H9 (cell line): ENCODE data around the gene SEPTIN3. TPM values are rescaled to one million over a fixed set of nuclear protein-coding genes. Genes with fewer than 3 reads are reported as not detected.

Experiments
- DNase-seq: peaks from one replicate; pipeline ENCODE4 v3.0.0-alpha.2; 2017
- H2AFZ ChIP-seq: one replicate; pipeline ENCODE4 v1.6.1; 2013; ENCODE audit warnings: mild to moderate bottlenecking, low read length, control low read depth, moderate library complexity
- H2AK5ac ChIP-seq: 2 replicates; pipeline ENCODE4 v1.6.1; 2013; ENCODE audit warnings: low read length, control low read depth, mixed read lengths; ENCODE audit not compliant: insufficient read length
- H2BK120ac ChIP-seq: one replicate; pipeline ENCODE4 v1.6.1; 2013; ENCODE audit warnings: low read depth, mild to moderate bottlenecking, low read length, control low read depth, inconsistent platforms; ENCODE audit not compliant: poor library complexity, severe bottlenecking
- H2BK12ac ChIP-seq: 2 replicates; pipeline ENCODE4 v1.6.1; 2013; ENCODE audit warnings: low read length, control low read depth, mixed read lengths, low read depth; ENCODE audit not compliant: insufficient read length
- H2BK15ac ChIP-seq: 2 replicates; pipeline ENCODE4 v1.6.1; 2013; ENCODE audit warnings: low read depth, low read length, control low read depth
- H2BK20ac ChIP-seq: one replicate; pipeline ENCODE4 v1.6.1; 2013; ENCODE audit warnings: low read depth, mild to moderate bottlenecking, low read length, control low read depth, inconsistent platforms; ENCODE audit not compliant: poor library complexity, severe bottlenecking
- H2BK5ac ChIP-seq: 2 replicates; pipeline ENCODE4 v1.6.1; 2013; ENCODE audit warnings: low read length, control low read depth, mixed read lengths; ENCODE audit not compliant: insufficient read length
- H3K14ac ChIP-seq: 2 replicates; pipeline ENCODE4 v1.6.1; 2013; ENCODE audit warnings: low read length, control low read depth; ENCODE audit not compliant: insufficient read depth
- H3K18ac ChIP-seq: 2 replicates; pipeline ENCODE4 v1.6.1; 2013; ENCODE audit warnings: low read depth, mild to moderate bottlenecking, mixed read lengths, low read length, control low read depth; ENCODE audit not compliant: insufficient read length
- H3K23ac ChIP-seq: 2 replicates; pipeline ENCODE4 v1.6.1; 2013; ENCODE audit warnings: low read length, control low read depth, mixed read lengths, low read depth; ENCODE audit not compliant: insufficient read length
- H3K23me2 ChIP-seq: 2 replicates; pipeline ENCODE4 v1.6.1; 2013; ENCODE audit warnings: low read depth, mild to moderate bottlenecking, mixed read lengths, low read length, control low read depth; ENCODE audit not compliant: insufficient read length, poor library complexity, severe bottlenecking
- H3K27ac ChIP-seq: 2 replicates; pipeline ENCODE4 v1.5.1; 2013; ENCODE audit warnings: low read length, control low read depth, mixed read lengths, low read depth; ENCODE audit not compliant: insufficient read length
- H3K27me3 ChIP-seq: 2 replicates; pipeline ENCODE4 v1.6.1; 2013; ENCODE audit warnings: low read length, control low read depth, inconsistent platforms; ENCODE audit not compliant: insufficient read depth
- H3K4ac ChIP-seq: 2 replicates; pipeline ENCODE4 v1.6.1; 2013; ENCODE audit warnings: low read depth, mild to moderate bottlenecking, control low read depth, inconsistent platforms, low read length, moderate library complexity
- H3K4me1 ChIP-seq: 2 replicates; pipeline ENCODE4 v1.6.1; 2013; ENCODE audit warnings: low read length, control low read depth, inconsistent platforms; ENCODE audit not compliant: insufficient read depth
- H3K4me2 ChIP-seq: 2 replicates; pipeline ENCODE4 v1.6.1; 2013; ENCODE audit warnings: low read length, control low read depth, mixed read lengths; ENCODE audit not compliant: insufficient read length, insufficient read depth
- H3K56ac ChIP-seq: 2 replicates; pipeline ENCODE4 v1.6.1; 2013; ENCODE audit warnings: low read depth, mild to moderate bottlenecking, mixed read lengths, low read length, control low read depth; ENCODE audit not compliant: insufficient read length
- H3K79me1 ChIP-seq: 2 replicates; pipeline ENCODE4 v1.6.1; 2013; ENCODE audit warnings: low read depth, mild to moderate bottlenecking, moderate library complexity, low read length, control low read depth, inconsistent platforms; ENCODE audit not compliant: insufficient read depth, poor library complexity, severe bottlenecking
- H3K79me2 ChIP-seq: 2 replicates; pipeline ENCODE4 v1.6.1; 2013; ENCODE audit warnings: low read length, control low read depth, inconsistent platforms; ENCODE audit not compliant: insufficient read depth
- H3K9ac ChIP-seq: 2 replicates; pipeline ENCODE4 v1.6.1; 2013; ENCODE audit warnings: low read length, control low read depth, mixed read lengths; ENCODE audit not compliant: insufficient read length; ENCODE audit errors: extremely low read depth
- H3K9me3 ChIP-seq: one replicate; pipeline ENCODE4 v1.6.1; 2013; ENCODE audit warnings: low read depth, low read length, inconsistent platforms; ENCODE audit not compliant: control insufficient read depth
- H3T11ph ChIP-seq: one replicate; pipeline ENCODE4 v1.6.1; 2013; ENCODE audit warnings: mild to moderate bottlenecking, low read length, control low read depth, inconsistent platforms
- H4K20me1 ChIP-seq: one replicate; pipeline ENCODE4 v1.6.1; 2013; ENCODE audit not compliant: control insufficient read depth, insufficient read length, insufficient read depth
- H4K5ac ChIP-seq: 2 replicates; pipeline ENCODE4 v1.6.1; 2013; ENCODE audit warnings: low read depth, mild to moderate bottlenecking, mixed read lengths, low read length, control low read depth; ENCODE audit not compliant: insufficient read length
- H4K8ac ChIP-seq: replicated peaks from 2 replicates; pipeline ENCODE4 v1.6.1; 2013; ENCODE audit warnings: low read length, control low read depth, mixed read lengths, low read depth; ENCODE audit not compliant: insufficient read length
- H4K91ac ChIP-seq: 2 replicates; pipeline ENCODE4 v1.6.1; 2013; ENCODE audit warnings: low read depth, mild to moderate bottlenecking, moderate library complexity, mixed read lengths, low read length, control low read depth; ENCODE audit not compliant: insufficient read length
- H3K27ac Mint-ChIP-seq, 3 experiments: 2 replicates in 2 of 3; 3 replicates in 1 of 3; pipeline ENCODE4 v1.8.0; 2020 to 2021; ENCODE audit warnings: mixed read lengths in 3 of 3, mild to moderate bottlenecking in 1 of 3, moderate library complexity in 1 of 3
- H3K27me3 Mint-ChIP-seq: 2 replicates; pipeline ENCODE4 v1.8.0; 2021; ENCODE audit warnings: low read depth, mild to moderate bottlenecking, moderate library complexity, mixed read lengths
- H3K36me3 Mint-ChIP-seq, 3 experiments: 2 replicates in 2 of 3; 3 replicates in 1 of 3; pipeline ENCODE4 v1.8.0; 2020 to 2021; ENCODE audit warnings: low read depth in 3 of 3, mixed read lengths in 3 of 3; ENCODE audit not compliant: insufficient read depth in 1 of 3
- H3K4me1 Mint-ChIP-seq, 2 experiments: 2 replicates each; pipeline ENCODE4 v1.8.0; 2020; ENCODE audit warnings: mixed read lengths in 2 of 2
- H3K4me3 Mint-ChIP-seq, 2 experiments: 2 replicates in 1 of 2; 3 replicates in 1 of 2; pipeline ENCODE4 v1.8.0; 2020 to 2021; ENCODE audit warnings: mild to moderate bottlenecking in 2 of 2, mixed read lengths in 2 of 2, moderate library complexity in 1 of 2
- H3K9me3 Mint-ChIP-seq, 2 experiments: 2 replicates in 1 of 2; 3 replicates in 1 of 2; pipeline ENCODE4 v1.8.0; 2020; ENCODE audit warnings: mild to moderate bottlenecking in 2 of 2, mixed read lengths in 2 of 2, moderate library complexity in 1 of 2
- CTCF ChIP-seq: fragments of 200-600 bp; sonication (generic); conservative IDR thresholded peaks from 3 replicates; pipeline ENCODE4 v1.8.0; 2021; ENCODE audit warnings: antibody characterized with exemption, mild to moderate bottlenecking
- WGBS: extraction: QIAGEN DNeasy Blood & Tissue Kit; methylation state at CpG from one replicate; pipeline ENCODE4 v1.1.7; 2013; ENCODE audit warnings: missing lambda C conversion rate, low lambda C conversion rate, mixed read lengths; ENCODE audit not compliant: insufficient read length; ENCODE audit errors: extremely low coverage; 5-methylcytosine and 5-hydroxymethylcytosine counted together
- total RNA-seq: library from RNA; stranded (reverse); gene quantifications from 2 replicates; pipeline ENCODE4 v1.2.1, GENCODE V29; 2021

The SEPTIN3 gene
- total RNA-seq, 1 experiment from 2014 or later: 33.3 TPM

- Mint-ChIP-seq H3K27me3 (peaks cover 10% of the 10 kb centered on the region), H3K27ac (no peak overlapping the region), H3K4me1 (peaks cover 2 to 6% of the 10 kb centered on the region in 2 experiments; a peak in 2 of 4 replicates), H3K4me3 (no peak overlapping the region), H3K36me3 (peaks cover 17 to 34% (median 33%) of the 10 kb centered on the region in 3 experiments; a peak in 6 of 7 replicates), H3K9me3 (no peaks in the 10 kb centered on the region)
- no peak overlapping the region for H2BK12ac ChIP-seq
- no peak overlapping the region for H2BK20ac ChIP-seq
- H3K9ac ChIP-seq: no peak overlapping the region
- no peak overlapping the region for H4K91ac ChIP-seq
- H4K8ac ChIP-seq: no peak overlapping the region
- no peaks in the 10 kb centered on the region for H3K79me2 ChIP-seq
- H3K23me2 ChIP-seq: no peaks in the 10 kb centered on the region
- no peak overlapping the region for H3K23ac ChIP-seq
- H2BK120ac ChIP-seq: no peak overlapping the region
- TF ChIP-seq CTCF: no peak
- no peak for DNase-seq
- no peak overlapping the region for H3K14ac ChIP-seq
- H3T11ph ChIP-seq: no peak overlapping the region
- no peak overlapping the region for H2AK5ac ChIP-seq
- peaks cover 1% of the 10 kb centered on the region for H4K20me1 ChIP-seq
- no peaks in the 10 kb centered on the region for H3K4me1 ChIP-seq
- no peak overlapping the region for H4K5ac ChIP-seq
- no peak overlapping the region for H3K56ac ChIP-seq
- H3K27me3 ChIP-seq: no peaks in the 10 kb centered on the region
- H3K9me3 ChIP-seq: no peaks in the 10 kb centered on the region
- no peaks in the 10 kb centered on the region for H3K79me1 ChIP-seq
- H2BK15ac ChIP-seq: no peak overlapping the region
- H2AFZ ChIP-seq: no peak overlapping the region
- H3K4me2 ChIP-seq: no peak overlapping the region
- no CpG with 5 or more reads among the region's 4 CpGs for whole genome bisulfite sequencing
- H3K27ac ChIP-seq: no peak overlapping the region
- no peak overlapping the region for H3K18ac ChIP-seq
- no peak overlapping the region for H2BK5ac ChIP-seq
- H3K4ac ChIP-seq: no peak overlapping the region
These were observed 34.3 kb upstream of the SEPTIN3 start for GRCh38 chr22:41935015-41935351.
